Liver (tissue), 9 donors: ENCODE results near the gene CAMSAP1. TPM values are rescaled to one million over a fixed set of nuclear protein-coding genes. Genes with fewer than 3 reads are reported as not detected.
A peak's percentile ranks its signal among the peaks of the same experiment; 100 is the strongest.

Source experiments
- DNase-seq: peaks from one replicate; pipeline ENCODE4 v3.0.0-alpha.2; 2017; ENCODE audit warnings: low spot score
- H3K27ac ChIP-seq, 2 donors: one replicate each; pipeline ENCODE4 v1.7.0; 2013; ENCODE audit warnings: inconsistent platforms in 2 of 2, low read length in 2 of 2, control low read depth in 1 of 2, low read depth in 1 of 2, mild to moderate bottlenecking in 1 of 2
- H3K27me3 ChIP-seq, 4 donors: one replicate each; pipeline versions ENCODE4 v1.6.1 to v1.7.0; 2013; ENCODE audit warnings: low read length in 3 of 4, inconsistent platforms in 1 of 4, mild to moderate bottlenecking in 1 of 4, moderate library complexity in 1 of 4; ENCODE audit not compliant: control insufficient read depth in 4 of 4, insufficient read depth in 4 of 4
- H3K36me3 ChIP-seq, 4 donors: one replicate each; pipeline versions ENCODE4 v1.6.1 to v1.7.0; 2013; ENCODE audit warnings: low read length in 3 of 4, mild to moderate bottlenecking in 3 of 4, low read depth in 1 of 4, moderate library complexity in 1 of 4; ENCODE audit not compliant: control insufficient read depth in 4 of 4, insufficient read depth in 3 of 4
- H3K4me1 ChIP-seq, 4 donors: one replicate each; pipeline versions ENCODE4 v1.6.1 to v1.7.0; 2013; ENCODE audit warnings: low read length in 3 of 4, mild to moderate bottlenecking in 3 of 4, moderate library complexity in 1 of 4; ENCODE audit not compliant: control insufficient read depth in 4 of 4, insufficient read depth in 4 of 4
- H3K4me3 ChIP-seq, 3 donors: one replicate each; pipeline versions ENCODE4 v1.6.1 to v1.7.0; 2013; ENCODE audit warnings: low read length in 3 of 3, control low read depth in 1 of 3, low read depth in 1 of 3, mild to moderate bottlenecking in 1 of 3
- H3K9ac ChIP-seq, 2 donors: one replicate each; pipeline ENCODE4 v1.7.0; 2013; ENCODE audit warnings: low read length in 2 of 2, mild to moderate bottlenecking in 2 of 2, moderate library complexity in 2 of 2, control low read depth in 1 of 2, low read depth in 1 of 2
- H3K9me3 ChIP-seq, 4 donors: one replicate each; pipeline versions ENCODE4 v1.6.1 to v1.7.0; 2013; ENCODE audit warnings: low read length in 3 of 4; ENCODE audit not compliant: control insufficient read depth in 4 of 4
- EGR1 ChIP-seq, 2 donors: IDR thresholded peaks; 2 replicates each; pipeline ENCODE4 v1.6.1; 2016 to 2018; ENCODE audit warnings: antibody characterized with exemption in 2 of 2, low read depth in 2 of 2
- FOXA1 ChIP-seq: IDR thresholded peaks from 2 replicates; pipeline ENCODE4 v1.6.1; 2016; ENCODE audit warnings: antibody characterized with exemption
- FOXA2 ChIP-seq: IDR thresholded peaks from 2 replicates; pipeline ENCODE4 v1.6.1; 2016; ENCODE audit warnings: antibody characterized with exemption
- GABPA ChIP-seq, 2 donors: IDR thresholded peaks in 1 of 2; conservative IDR thresholded peaks in 1 of 2; 2 replicates each; pipeline ENCODE4 v1.6.1; 2016; ENCODE audit warnings: antibody characterized with exemption in 2 of 2, mild to moderate bottlenecking in 1 of 2, moderate library complexity in 1 of 2
- HNF4A ChIP-seq, 2 donors: conservative IDR thresholded peaks; 2 replicates each; pipeline ENCODE4 v1.6.1; 2016; ENCODE audit warnings: antibody characterized with exemption in 2 of 2, mild to moderate bottlenecking in 2 of 2
- HNF4G ChIP-seq: IDR thresholded peaks from 2 replicates; pipeline ENCODE4 v1.6.1; 2016; ENCODE audit warnings: antibody characterized with exemption
- JUND ChIP-seq, 2 donors: IDR thresholded peaks; 2 replicates each; pipeline ENCODE4 v1.6.1; 2016; ENCODE audit warnings: antibody characterized with exemption in 2 of 2
- NR2F2 ChIP-seq: IDR thresholded peaks from 2 replicates; pipeline ENCODE4 v1.6.1; 2016; ENCODE audit warnings: antibody characterized with exemption
- RAD21 ChIP-seq, 2 donors: IDR thresholded peaks; 2 replicates each; pipeline ENCODE4 v1.6.1; 2016; ENCODE audit warnings: antibody characterized with exemption in 2 of 2, mild to moderate bottlenecking in 2 of 2
- RXRA ChIP-seq, 2 donors: IDR thresholded peaks; 2 replicates each; pipeline ENCODE4 v1.6.1; 2017 to 2018; ENCODE audit warnings: antibody characterized with exemption in 2 of 2, mild to moderate bottlenecking in 1 of 2
- SP1 ChIP-seq: IDR thresholded peaks from 2 replicates; pipeline ENCODE4 v1.6.1; 2018; ENCODE audit warnings: antibody characterized with exemption, mild to moderate bottlenecking
- TAF1 ChIP-seq: conservative IDR thresholded peaks from 2 replicates; pipeline ENCODE4 v1.6.1; 2016; ENCODE audit warnings: antibody characterized with exemption, mild to moderate bottlenecking
- YY1 ChIP-seq: IDR thresholded peaks from 2 replicates; pipeline ENCODE4 v1.6.1; 2016; ENCODE audit warnings: antibody characterized with exemption, mild to moderate bottlenecking
- WGBS: extraction: QIAGEN DNeasy Blood & Tissue Kit; methylation state at CpG from one replicate; pipeline ENCODE4 v1.1.7; 2013; 5-methylcytosine and 5-hydroxymethylcytosine counted together
- polyA plus RNA-seq, 2 donors: library from polyadenylated mRNA; stranded (reverse) in 1 of 2; unstranded in 1 of 2; fragments of 200-250 nt in 1 of 2; fragments of >200 nt in 1 of 2; fragmentation: Nextera tagmentation in 1 of 2; extraction: Ambion mirVana in 1 of 2; gene quantifications; one replicate each; pipeline versions ENCODE4 v1.2.1 to v1.2.3, GENCODE V29; 2013 to 2015
- total RNA-seq, 2 donors: library from RNA; depleted of rRNA; stranded (reverse); fragments of >200 nt; gene quantifications; one replicate each; pipeline ENCODE4 v1.2.3, GENCODE V29; 2014
- TF ChIP-seq, protein P1 (sequence below): IDR thresholded peaks from 2 replicates; pipeline ENCODE4 v1.6.1; 2016; ENCODE audit warnings: antibody characterized with exemption
- TF ChIP-seq, protein P2 (sequence below): IDR thresholded peaks from 2 replicates; pipeline ENCODE4 v1.6.1; 2016; ENCODE audit warnings: antibody characterized with exemption, mild to moderate bottlenecking
- TF ChIP-seq, protein P3 (sequence below): IDR thresholded peaks from 2 replicates; pipeline ENCODE4 v1.6.1; 2016; ENCODE audit warnings: antibody characterized with exemption
- TF ChIP-seq, protein P4 (sequence below): IDR thresholded peaks from 2 replicates; pipeline ENCODE4 v1.6.1; 2016; ENCODE audit warnings: antibody characterized with exemption
- TF ChIP-seq, protein P5 (sequence below): fragments of 150-350 bp; IDR thresholded peaks from 2 replicates; pipeline ENCODE4 v1.5.1; 2017; ENCODE audit warnings: improper control_type of control experiment, low read depth, low read length; ENCODE audit not compliant: missing input control
- donor health status: healthy.
- donor health status: healthy.
- donor health status: healthy.
- donor health status: healthy.
- donor health status: healthy.

The CAMSAP1 gene
- total and polyA plus RNA-seq, 4 donors: 0.97 to 6.4 (median 5.1) TPM

DNA sequence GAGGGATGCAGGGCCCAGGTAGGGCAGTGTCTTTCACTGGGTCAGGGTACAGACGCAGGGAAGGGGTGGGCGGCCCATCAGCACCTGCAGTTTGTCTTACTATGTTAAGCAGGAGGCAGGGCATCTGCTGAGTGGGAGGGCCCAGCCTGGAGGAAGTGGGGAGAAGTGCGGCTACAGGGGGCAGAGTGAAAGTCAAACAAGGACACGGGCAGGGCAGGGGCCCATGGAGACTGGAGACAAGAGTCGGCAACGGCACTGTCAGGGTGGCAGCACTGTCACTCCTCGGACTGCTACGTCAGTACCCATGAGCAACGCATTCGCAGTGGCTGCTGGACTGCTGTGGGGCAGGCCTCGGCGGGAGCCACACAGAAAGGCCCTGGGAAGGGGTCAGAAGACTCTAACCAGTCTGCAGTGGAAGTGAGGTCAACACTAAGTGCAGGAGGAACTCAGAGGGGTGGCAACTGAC is 19.7 kb downstream of the CAMSAP1 start:
- H3K36me3 ChIP-seq: no peaks in the 10 kb centered on the region
- no peaks in the 10 kb centered on the region for H3K9me3 ChIP-seq
- peak overlapping the region in 1 of 2 donors; percentile 5 for H3K27ac ChIP-seq
- no peak overlapping the region for H3K4me3 ChIP-seq
- peaks cover 0 to 11% (median 3%) of the 10 kb centered on the region in 4 donors for H3K4me1 ChIP-seq
- DNase-seq: no peak
- WGBS: 71% methylated on average over 12 of the region's 12 CpGs
- TF ChIP-seq, protein P1, sequence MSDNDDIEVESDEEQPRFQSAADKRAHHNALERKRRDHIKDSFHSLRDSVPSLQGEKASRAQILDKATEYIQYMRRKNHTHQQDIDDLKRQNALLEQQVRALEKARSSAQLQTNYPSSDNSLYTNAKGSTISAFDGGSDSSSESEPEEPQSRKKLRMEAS: no peak
- no peak for TF ChIP-seq EGR1 (IDR thresholded peaks at IDR 0.05; ENCODE audit: low read depth in 2 of 2)
- TF ChIP-seq YY1: no peak
- no peak for TF ChIP-seq RAD21 (IDR thresholded peaks at IDR 0.05)
- TF ChIP-seq, protein P2, sequence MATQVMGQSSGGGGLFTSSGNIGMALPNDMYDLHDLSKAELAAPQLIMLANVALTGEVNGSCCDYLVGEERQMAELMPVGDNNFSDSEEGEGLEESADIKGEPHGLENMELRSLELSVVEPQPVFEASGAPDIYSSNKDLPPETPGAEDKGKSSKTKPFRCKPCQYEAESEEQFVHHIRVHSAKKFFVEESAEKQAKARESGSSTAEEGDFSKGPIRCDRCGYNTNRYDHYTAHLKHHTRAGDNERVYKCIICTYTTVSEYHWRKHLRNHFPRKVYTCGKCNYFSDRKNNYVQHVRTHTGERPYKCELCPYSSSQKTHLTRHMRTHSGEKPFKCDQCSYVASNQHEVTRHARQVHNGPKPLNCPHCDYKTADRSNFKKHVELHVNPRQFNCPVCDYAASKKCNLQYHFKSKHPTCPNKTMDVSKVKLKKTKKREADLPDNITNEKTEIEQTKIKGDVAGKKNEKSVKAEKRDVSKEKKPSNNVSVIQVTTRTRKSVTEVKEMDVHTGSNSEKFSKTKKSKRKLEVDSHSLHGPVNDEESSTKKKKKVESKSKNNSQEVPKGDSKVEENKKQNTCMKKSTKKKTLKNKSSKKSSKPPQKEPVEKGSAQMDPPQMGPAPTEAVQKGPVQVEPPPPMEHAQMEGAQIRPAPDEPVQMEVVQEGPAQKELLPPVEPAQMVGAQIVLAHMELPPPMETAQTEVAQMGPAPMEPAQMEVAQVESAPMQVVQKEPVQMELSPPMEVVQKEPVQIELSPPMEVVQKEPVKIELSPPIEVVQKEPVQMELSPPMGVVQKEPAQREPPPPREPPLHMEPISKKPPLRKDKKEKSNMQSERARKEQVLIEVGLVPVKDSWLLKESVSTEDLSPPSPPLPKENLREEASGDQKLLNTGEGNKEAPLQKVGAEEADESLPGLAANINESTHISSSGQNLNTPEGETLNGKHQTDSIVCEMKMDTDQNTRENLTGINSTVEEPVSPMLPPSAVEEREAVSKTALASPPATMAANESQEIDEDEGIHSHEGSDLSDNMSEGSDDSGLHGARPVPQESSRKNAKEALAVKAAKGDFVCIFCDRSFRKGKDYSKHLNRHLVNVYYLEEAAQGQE: no peak
- TF ChIP-seq HNF4G: no peak
- TF ChIP-seq RXRA (IDR thresholded peaks at IDR 0.05): no peak
- TF ChIP-seq, protein P3, sequence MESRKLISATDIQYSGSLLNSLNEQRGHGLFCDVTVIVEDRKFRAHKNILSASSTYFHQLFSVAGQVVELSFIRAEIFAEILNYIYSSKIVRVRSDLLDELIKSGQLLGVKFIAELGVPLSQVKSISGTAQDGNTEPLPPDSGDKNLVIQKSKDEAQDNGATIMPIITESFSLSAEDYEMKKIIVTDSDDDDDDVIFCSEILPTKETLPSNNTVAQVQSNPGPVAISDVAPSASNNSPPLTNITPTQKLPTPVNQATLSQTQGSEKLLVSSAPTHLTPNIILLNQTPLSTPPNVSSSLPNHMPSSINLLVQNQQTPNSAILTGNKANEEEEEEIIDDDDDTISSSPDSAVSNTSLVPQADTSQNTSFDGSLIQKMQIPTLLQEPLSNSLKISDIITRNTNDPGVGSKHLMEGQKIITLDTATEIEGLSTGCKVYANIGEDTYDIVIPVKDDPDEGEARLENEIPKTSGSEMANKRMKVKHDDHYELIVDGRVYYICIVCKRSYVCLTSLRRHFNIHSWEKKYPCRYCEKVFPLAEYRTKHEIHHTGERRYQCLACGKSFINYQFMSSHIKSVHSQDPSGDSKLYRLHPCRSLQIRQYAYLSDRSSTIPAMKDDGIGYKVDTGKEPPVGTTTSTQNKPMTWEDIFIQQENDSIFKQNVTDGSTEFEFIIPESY: no peak
- no peak for TF ChIP-seq HNF4A (conservative IDR thresholded peaks at IDR 0.05)
- no peak for TF ChIP-seq NR2F2
- no peak for TF ChIP-seq JUND (IDR thresholded peaks at IDR 0.05)
- no peak for TF ChIP-seq FOXA2
- TF ChIP-seq, protein P4, sequence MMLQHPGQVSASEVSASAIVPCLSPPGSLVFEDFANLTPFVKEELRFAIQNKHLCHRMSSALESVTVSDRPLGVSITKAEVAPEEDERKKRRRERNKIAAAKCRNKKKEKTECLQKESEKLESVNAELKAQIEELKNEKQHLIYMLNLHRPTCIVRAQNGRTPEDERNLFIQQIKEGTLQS: no peak
- TF ChIP-seq FOXA1: no peak
- no peak for TF ChIP-seq SP1
- no peak for TF ChIP-seq GABPA (IDR thresholded peaks at IDR 0.05 in 1 of 2, conservative IDR thresholded peaks at IDR 0.05 in 1 of 2)
- TF ChIP-seq, protein P5, sequence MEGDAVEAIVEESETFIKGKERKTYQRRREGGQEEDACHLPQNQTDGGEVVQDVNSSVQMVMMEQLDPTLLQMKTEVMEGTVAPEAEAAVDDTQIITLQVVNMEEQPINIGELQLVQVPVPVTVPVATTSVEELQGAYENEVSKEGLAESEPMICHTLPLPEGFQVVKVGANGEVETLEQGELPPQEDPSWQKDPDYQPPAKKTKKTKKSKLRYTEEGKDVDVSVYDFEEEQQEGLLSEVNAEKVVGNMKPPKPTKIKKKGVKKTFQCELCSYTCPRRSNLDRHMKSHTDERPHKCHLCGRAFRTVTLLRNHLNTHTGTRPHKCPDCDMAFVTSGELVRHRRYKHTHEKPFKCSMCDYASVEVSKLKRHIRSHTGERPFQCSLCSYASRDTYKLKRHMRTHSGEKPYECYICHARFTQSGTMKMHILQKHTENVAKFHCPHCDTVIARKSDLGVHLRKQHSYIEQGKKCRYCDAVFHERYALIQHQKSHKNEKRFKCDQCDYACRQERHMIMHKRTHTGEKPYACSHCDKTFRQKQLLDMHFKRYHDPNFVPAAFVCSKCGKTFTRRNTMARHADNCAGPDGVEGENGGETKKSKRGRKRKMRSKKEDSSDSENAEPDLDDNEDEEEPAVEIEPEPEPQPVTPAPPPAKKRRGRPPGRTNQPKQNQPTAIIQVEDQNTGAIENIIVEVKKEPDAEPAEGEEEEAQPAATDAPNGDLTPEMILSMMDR: no peak
- TF ChIP-seq TAF1: no peak
- H3K9ac ChIP-seq: no peak overlapping the region
- no peaks in the 10 kb centered on the region for H3K27me3 ChIP-seq
